ENCODE results near the gene LRRC27.

DNA sequence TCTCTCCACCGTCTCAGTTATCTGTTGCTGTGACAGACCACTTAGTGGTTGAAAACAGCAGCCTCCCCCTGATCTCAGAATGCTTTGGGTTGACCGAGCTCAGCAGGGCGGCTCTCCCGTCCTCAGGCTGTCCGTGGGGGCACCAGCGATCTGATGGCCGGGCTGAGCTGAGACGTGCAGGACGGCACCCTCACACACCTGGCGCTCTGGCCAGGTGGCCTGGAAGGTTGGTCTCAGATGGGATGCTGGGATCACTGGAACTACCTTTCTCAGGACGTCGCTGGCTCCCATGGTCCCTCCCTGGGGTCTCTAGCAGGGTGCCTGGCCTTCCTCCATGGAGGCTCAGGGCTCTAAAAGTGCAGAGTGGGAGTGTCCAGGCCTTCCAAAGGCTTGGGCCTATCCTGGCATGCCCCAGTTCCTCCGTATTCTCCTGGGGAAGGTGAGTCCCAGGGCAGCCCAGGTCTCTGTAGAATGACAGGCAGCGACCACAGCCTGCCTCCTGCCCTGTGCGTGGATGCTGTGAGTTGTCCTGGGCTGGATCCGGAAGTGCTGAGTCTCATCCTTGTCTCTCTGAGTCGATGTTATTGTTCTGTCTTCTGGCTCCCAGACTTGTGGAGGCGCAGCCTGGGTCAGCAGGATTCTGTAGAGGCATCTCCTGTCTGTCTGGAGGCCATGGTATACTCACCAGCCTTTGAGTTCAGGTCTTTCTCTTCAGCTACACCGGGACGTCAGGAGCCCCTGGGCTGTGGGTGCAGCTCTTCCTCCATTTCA, 52.8 kb downstream of the LRRC27 start:
- TF ChIP-seq, protein P1, sequence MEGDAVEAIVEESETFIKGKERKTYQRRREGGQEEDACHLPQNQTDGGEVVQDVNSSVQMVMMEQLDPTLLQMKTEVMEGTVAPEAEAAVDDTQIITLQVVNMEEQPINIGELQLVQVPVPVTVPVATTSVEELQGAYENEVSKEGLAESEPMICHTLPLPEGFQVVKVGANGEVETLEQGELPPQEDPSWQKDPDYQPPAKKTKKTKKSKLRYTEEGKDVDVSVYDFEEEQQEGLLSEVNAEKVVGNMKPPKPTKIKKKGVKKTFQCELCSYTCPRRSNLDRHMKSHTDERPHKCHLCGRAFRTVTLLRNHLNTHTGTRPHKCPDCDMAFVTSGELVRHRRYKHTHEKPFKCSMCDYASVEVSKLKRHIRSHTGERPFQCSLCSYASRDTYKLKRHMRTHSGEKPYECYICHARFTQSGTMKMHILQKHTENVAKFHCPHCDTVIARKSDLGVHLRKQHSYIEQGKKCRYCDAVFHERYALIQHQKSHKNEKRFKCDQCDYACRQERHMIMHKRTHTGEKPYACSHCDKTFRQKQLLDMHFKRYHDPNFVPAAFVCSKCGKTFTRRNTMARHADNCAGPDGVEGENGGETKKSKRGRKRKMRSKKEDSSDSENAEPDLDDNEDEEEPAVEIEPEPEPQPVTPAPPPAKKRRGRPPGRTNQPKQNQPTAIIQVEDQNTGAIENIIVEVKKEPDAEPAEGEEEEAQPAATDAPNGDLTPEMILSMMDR (IDR thresholded peaks at IDR 0.05; ENCODE audit: insufficient read depth, low read length), result no peak
- TF ChIP-seq POLR2AphosphoS5 (IDR thresholded peaks at IDR 0.05; ENCODE audit: low read depth) (no peak), SPI1 (IDR thresholded peaks at IDR 0.05; ENCODE audit: borderline replicate concordance, low read depth) (no peak)
- TF ChIP-seq, protein P2, sequence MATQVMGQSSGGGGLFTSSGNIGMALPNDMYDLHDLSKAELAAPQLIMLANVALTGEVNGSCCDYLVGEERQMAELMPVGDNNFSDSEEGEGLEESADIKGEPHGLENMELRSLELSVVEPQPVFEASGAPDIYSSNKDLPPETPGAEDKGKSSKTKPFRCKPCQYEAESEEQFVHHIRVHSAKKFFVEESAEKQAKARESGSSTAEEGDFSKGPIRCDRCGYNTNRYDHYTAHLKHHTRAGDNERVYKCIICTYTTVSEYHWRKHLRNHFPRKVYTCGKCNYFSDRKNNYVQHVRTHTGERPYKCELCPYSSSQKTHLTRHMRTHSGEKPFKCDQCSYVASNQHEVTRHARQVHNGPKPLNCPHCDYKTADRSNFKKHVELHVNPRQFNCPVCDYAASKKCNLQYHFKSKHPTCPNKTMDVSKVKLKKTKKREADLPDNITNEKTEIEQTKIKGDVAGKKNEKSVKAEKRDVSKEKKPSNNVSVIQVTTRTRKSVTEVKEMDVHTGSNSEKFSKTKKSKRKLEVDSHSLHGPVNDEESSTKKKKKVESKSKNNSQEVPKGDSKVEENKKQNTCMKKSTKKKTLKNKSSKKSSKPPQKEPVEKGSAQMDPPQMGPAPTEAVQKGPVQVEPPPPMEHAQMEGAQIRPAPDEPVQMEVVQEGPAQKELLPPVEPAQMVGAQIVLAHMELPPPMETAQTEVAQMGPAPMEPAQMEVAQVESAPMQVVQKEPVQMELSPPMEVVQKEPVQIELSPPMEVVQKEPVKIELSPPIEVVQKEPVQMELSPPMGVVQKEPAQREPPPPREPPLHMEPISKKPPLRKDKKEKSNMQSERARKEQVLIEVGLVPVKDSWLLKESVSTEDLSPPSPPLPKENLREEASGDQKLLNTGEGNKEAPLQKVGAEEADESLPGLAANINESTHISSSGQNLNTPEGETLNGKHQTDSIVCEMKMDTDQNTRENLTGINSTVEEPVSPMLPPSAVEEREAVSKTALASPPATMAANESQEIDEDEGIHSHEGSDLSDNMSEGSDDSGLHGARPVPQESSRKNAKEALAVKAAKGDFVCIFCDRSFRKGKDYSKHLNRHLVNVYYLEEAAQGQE (IDR thresholded peaks at IDR 0.05; ENCODE audit: insufficient replicate concordance, low read depth), result no peak

All from HL-60 (cell line).